Cardiac septum (tissue), 1 donor: ENCODE data around the gene SLC25A34. TPM values are rescaled to one million over a fixed set of nuclear protein-coding genes. Genes with fewer than 3 reads are reported as not detected.
"Not testable (repeated sequence)": the region's sequence is repeated elsewhere in the genome, so short reads cannot be mapped to it uniquely, and the experiment has no call there.

Experiments
- DNase-seq: peaks from one replicate; pipeline ENCODE4 v3.0.0-alpha.2; 2020; ENCODE audit warnings: low spot score
- intact Hi-C: fragments of 100-400 bp; cut with DNase I; formaldehyde crosslinking; loops from one replicate; pipeline ENCODE4 v1.14.0; 2022
- long read RNA-seq: library from polyadenylated mRNA; unstranded; transcript quantifications from one replicate; pipeline ENCODE4 v2.0.0, GENCODE V29; 2021
- total RNA-seq: library from RNA; stranded (reverse); fragmentation: NEBNext Ultra II Directional; extraction: Animal tissue kit (Norgen Biotek cat#: 25700); gene quantifications from one replicate; pipeline ENCODE4 v1.2.1, GENCODE V29; 2021
- donor health status: DM: no; HTN: no; CAD: no.

Gene SLC25A34
- total RNA-seq: 2.9 TPM
- long read RNA-seq, partial matches to known transcripts: 0 of 2 reads
- long read RNA-seq, other reads (novel, unspliced or antisense): 2 of 2 reads

DNA sequence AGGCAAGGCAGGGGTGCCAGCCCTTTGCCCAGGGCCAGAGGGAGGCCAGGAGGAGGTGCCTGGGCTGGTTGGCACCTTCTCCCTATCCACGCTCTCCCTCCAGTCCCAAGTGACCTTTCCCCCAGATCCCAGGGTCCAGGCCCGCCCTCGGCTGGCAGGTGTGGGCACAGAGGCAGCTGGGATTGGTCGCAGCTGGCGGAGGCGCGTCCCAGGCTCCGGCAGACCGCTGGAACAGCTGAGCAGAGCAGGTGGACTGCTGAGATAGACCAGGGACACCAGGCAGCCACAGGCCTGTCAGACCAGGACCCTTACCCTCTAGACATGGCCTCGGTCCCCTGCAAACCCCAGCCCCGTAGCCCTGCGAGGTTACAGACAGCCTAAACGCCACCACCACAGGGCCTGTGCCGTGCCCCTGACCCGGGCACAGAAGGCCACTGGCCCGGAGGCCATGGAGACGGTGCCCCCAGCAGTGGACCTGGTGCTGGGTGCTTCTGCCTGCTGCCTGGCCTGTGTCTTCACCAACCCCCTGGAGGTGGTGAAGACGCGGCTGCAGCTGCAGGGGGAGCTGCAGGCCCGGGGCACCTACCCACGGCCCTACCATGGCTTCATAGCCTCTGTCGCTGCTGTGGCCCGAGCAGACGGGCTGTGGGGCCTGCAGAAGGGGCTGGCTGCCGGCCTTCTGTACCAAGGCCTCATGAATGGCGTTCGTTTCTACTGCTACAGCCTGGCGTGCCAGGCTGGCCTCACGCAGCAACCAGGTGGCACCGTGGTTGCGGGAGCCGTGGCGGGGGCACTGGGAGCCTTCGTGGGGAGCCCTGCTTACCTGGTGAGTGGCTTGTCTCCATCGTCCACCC is at the start of gene SLC25A34:
SLC25A34 (plus strand) TSS at position 221 of the 854 bp plus-strand sequence; CDS start at position 449, 228 bp downstream.
- peak; percentile 89 for DNase-seq
- intact Hi-C loops: loop anchor here (5.0 kb wide), 1 partner anchor 79 kb away; a partner anchor contains a TSS

DNA sequence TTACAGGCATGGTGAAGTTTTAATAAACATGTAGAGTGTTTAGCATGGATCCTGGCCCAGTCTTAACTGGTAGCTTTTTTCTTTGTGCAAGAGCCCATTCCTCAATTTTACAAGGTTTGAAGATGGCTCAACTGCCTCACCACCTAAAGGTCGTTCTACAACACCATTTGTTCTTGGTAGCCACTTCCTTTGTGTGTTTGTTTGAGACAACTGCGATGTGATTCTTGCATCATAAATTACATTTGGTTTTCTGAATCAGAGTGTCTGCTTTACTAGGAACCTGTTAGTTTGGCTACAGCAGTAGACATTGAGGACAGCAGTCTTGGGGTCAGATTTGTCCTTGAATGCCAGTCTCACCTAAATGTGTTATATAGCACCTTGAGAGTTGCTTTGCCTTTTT is 48.6 kb upstream of the SLC25A34 start:
- no peak for DNase-seq
- intact Hi-C loops: no loop called here

- no peak for DNase-seq
- intact Hi-C loops: no loop called here
These were observed 45.7 kb upstream of the SLC25A34 start for GRCh38 chr1:15690317-15690716.

DNA sequence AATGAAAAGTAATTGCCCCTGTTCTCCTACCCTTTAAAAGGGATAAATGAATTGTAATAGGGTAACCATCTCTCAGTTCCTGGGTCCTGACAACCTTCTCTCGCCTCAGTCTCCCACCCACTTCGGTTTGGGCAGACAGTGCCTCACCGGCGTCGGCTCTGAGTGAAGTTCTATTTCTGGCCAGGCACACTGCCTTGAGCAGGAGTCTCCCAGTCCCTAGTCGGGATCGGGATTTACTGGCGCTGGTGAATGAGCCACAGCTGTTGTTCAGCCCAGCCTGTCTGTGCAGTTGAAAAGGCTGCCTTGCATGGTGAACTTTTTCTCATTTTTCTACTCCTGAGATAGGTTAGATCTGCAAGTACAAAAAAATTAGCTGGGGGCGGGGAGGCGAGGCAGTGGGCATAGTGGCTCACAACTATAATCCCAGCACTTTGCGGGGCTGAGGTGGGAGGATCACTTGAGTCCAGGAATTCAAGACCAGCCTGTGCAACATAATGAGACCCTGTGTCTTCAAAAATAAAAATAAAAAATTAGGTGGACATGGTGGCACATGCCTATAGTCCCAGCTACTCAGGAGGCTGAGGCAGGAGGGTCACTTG is 44.5 kb upstream of the SLC25A34 start:
- intact Hi-C loops: no loop called here
- peak; percentile 78 for DNase-seq

GRCh38 chr1:15692121-15692682 is 43.9 kb upstream of the SLC25A34 start:
- intact Hi-C loops: no loop called here
- no peak for DNase-seq

GRCh38 chr1:15693371-15693770 is 42.7 kb upstream of the SLC25A34 start:
- intact Hi-C loops: no loop called here
- no peak for DNase-seq

DNA sequence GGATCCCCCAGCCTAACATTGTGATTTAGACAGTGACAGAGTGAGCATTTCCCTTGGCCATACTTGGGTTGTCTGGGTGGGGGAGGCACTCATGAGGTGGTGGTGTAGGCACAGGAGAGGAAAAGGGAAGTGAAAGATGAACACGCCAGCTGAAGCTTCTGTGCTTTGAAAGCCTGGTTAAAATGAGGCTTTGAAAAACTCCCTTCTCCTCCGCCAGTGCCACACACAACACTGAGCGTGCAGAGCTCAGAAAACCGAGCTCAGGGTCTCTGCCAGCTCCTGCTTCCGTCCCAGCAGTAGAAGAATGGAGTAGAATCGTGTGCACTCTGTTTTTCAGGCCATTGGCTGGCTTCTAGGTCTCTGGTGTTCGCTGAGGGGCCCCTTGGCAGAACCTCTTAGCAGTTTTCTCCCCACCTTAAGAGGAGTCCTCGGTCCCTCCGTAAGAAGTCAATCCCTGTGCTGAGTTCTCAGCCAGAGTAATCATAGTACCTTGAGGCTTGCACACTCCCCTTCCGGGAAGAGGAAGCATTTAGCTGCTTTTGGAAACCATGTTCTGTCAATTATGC is 39.0 kb upstream of the SLC25A34 start:
- intact Hi-C loops: no loop called here
- DNase-seq: no peak

DNA sequence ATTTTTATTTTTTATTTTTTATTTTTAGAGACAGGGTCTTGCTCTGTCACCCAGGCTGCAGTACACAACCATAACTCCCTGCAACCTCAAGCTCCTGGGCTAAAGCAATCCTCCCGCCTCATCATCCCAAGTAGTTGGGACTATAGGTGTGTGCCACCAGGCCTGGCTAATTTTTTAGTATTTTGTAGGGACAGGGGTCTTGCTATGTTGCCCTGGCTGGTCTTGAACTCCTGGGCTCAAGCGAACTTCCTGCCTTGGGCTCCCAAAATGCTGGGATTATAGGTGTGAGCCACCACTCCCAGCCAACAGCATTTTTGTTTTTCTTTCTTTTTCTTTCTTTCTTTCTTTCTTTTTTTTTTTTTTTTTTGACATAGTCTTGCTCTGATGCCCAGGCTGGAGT is 37.9 kb upstream of the SLC25A34 start:
- intact Hi-C loops: no loop called here
- no peak for DNase-seq

- DNase-seq, intact Hi-C loops: not testable (repeated sequence)
These were observed 36.7 kb upstream of the SLC25A34 start for GRCh38 chr1:15699321-15699720.

DNA sequence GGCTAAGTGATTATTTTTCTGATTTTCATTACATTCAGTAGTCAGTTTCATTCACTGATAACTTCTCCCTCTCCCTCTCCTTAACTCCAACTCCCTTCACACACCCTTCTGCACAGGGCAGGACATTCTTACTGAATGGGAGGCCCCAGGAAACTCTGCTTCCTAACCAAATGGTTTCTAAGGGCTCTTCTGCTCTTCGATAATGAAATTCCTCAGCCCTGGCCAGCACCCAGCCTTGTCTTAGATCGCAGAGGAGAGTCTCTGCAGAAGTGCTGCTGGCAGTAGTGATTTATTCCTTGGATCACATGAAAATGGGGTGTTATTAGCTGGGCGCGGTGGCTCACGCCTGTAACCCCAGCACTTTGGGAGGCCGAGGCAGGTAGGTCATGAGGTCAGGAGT is 35.5 kb upstream of the SLC25A34 start:
- no peak for DNase-seq

DNA sequence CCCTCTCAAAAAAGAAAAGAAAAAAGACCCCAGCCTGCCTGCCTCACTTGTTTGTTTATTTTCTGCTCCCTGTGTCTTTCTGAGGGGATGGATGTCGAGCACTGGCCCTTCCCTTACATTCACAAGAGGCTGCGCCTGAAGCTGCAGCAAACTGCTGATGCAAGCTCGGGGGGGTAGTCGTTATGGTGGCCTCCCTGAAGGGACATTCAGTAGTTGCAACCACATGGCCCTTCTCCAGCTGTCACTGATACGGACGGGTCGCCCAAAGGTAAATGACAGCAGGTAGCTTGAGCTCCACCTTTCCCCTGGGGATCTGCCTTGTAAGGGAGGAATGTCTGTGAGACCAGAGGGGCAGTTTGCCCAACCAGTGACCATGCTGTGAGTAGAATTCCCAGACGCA is 34.3 kb upstream of the SLC25A34 start:
- intact Hi-C loops: loop anchor here (5.0 kb wide), 1 partner anchor 84 kb away; the partner anchor contains the start of gene DDI2

More for the DNA sequence above, 35.5 kb upstream of the SLC25A34 start:
- intact Hi-C loops: loop anchor here (5.0 kb wide), 1 partner anchor 83 kb away; the partner anchor contains the start of gene DDI2

GRCh38 chr1:15702722-15703550 is 33.1 kb upstream of the SLC25A34 start:
- intact Hi-C loops: loop anchor here (5.0 kb wide), 1 partner anchor 86 kb away; the partner anchor contains the start of gene DDI2
- no peak for DNase-seq

More for the DNA sequence above, 34.3 kb upstream of the SLC25A34 start:
- DNase-seq: no peak

GRCh38 chr1:15703562-15703961 is 32.5 kb upstream of the SLC25A34 start:
- DNase-seq: peak; percentile 90
- intact Hi-C loops: loop anchor here (5.0 kb wide), 1 partner anchor 86 kb away; the partner anchor contains the start of gene DDI2

GRCh38 chr1:15704526-15705183 is 31.4 kb upstream of the SLC25A34 start:
- intact Hi-C loops: loop anchor here (5.0 kb wide), 1 partner anchor 87 kb away; the partner anchor contains the start of gene DDI2
- no peak for DNase-seq

- intact Hi-C loops: no loop called here
- no peak for DNase-seq
These were observed 30.9 kb upstream of the SLC25A34 start for GRCh38 chr1:15705184-15705566.

- intact Hi-C loops: no loop called here
- DNase-seq: no peak
These were observed 29.3 kb upstream of the SLC25A34 start for GRCh38 chr1:15706751-15707150.

- DNase-seq: no peak
- intact Hi-C loops: no loop called here
These were observed 28.7 kb upstream of the SLC25A34 start for GRCh38 chr1:15707239-15707925.
